K562 (cell line): ENCODE measurements around the gene LMAN1L. TPM values are rescaled to one million over a fixed set of nuclear protein-coding genes. Genes with fewer than 3 reads are reported as not detected.

ENCODE experiments used
- ATAC-seq: fragments of 200-7000 bp; cut with Tn5 transposase; 3 replicates; pipeline ENCODE4 v1.9.1; 2020; ENCODE audit warnings: moderate library complexity
- BruUV-seq: library from RNA; stranded (reverse); fragments of 400-500 nt; replicated peaks from 2 replicates; lab custom pipeline; 2021; lab: Mats Ljungman, UMichigan
- CTCF ChIA-PET: fragments of 300-600 bp; formaldehyde crosslinking; extraction: SDS; loops from one replicate; lab custom pipeline; 2021; ENCODE audit warnings: low intra/inter-chr PET ratio; lab: Yijun Ruan, JAX
- POLR2A ChIA-PET: fragments of 300-600, 350-650 bp; sonication (Branson Sonifier 250); formaldehyde crosslinking; extraction: SDS; loops from one replicate; lab custom pipeline; 2021; ENCODE audit warnings: antibody characterized with exemption, inconsistent platforms; lab: Yijun Ruan, JAX
- DNase-seq, 4 experiments: peaks; one replicate each; pipeline versions ENCODE4 v3.0.0 to v3.0.0-alpha.2; 2011 to 2018; ENCODE audit warnings: low spot score in 3 of 4, mixed read lengths in 3 of 4; ENCODE audit errors: extremely low read depth in 1 of 4
- FAIRE-seq: peaks from 2 replicates; lab custom pipeline; 2011; peaks lifted over from hg19 to GRCh38; lab: Jason Lieb, UNC
- H2AFZ ChIP-seq: 2 replicates; pipeline ENCODE4 v1.6.0; 2011; ENCODE audit warnings: low read depth, low read length, control low read depth, inconsistent platforms
- H3K27ac ChIP-seq: fragments of 200-600 bp; 3 replicates; pipeline ENCODE4 v1.8.0; 2011; ENCODE audit warnings: low read depth, mild to moderate bottlenecking, control low read depth, inconsistent platforms, low read length, moderate library complexity, mixed read lengths; ENCODE audit errors: extremely low read depth
- H3K27me3 ChIP-seq, 2 experiments: fragments of 300-600 bp in 1 of 2; 2 replicates in 1 of 2; 3 replicates in 1 of 2; pipeline versions ENCODE4 v1.6.0 to v1.8.0; 2011; ENCODE audit warnings: inconsistent platforms in 2 of 2, low read length in 2 of 2, mild to moderate bottlenecking in 1 of 2, mixed read lengths in 1 of 2, moderate library complexity in 1 of 2; ENCODE audit not compliant: control insufficient read depth in 2 of 2, insufficient read depth in 2 of 2
- H3K36me3 ChIP-seq: fragments of 300-600 bp; 3 replicates; pipeline ENCODE4 v1.8.0; 2011; ENCODE audit warnings: mild to moderate bottlenecking, low read length, inconsistent platforms; ENCODE audit not compliant: control insufficient read depth, insufficient read depth
- H3K4me1 ChIP-seq, 2 experiments: fragments of 200-600 bp in 1 of 2; replicated peaks in 1 of 2; 2 replicates in 1 of 2; 3 replicates in 1 of 2; pipeline versions ENCODE4 v1.5.1 to v1.8.0; 2011; ENCODE audit warnings: inconsistent platforms in 2 of 2, low read length in 2 of 2, mild to moderate bottlenecking in 1 of 2, mixed read lengths in 1 of 2, moderate library complexity in 1 of 2; ENCODE audit not compliant: control insufficient read depth in 2 of 2, insufficient read depth in 2 of 2
- H3K4me2 ChIP-seq: 2 replicates; pipeline ENCODE4 v1.6.1; 2011; ENCODE audit warnings: low read length, control low read depth, inconsistent platforms, mixed read lengths; ENCODE audit not compliant: insufficient read depth
- H3K4me3 ChIP-seq: fragments of 200-600 bp; sonication (generic), shearing (Covaris generic); 2 replicates; pipeline ENCODE4 v1.5.1; 2016; ENCODE audit warnings: control low read depth, inconsistent platforms
- H3K79me2 ChIP-seq: fragments of 200-600 bp; 3 replicates; pipeline ENCODE4 v1.8.0; 2011; ENCODE audit warnings: low read length, inconsistent platforms; ENCODE audit not compliant: control insufficient read depth, insufficient read depth
- H3K9ac ChIP-seq, 2 experiments: 2 replicates each; pipeline versions ENCODE4 v1.6.0 to v1.6.1; 2011; ENCODE audit warnings: low read depth in 2 of 2, low read length in 2 of 2, control low read depth in 1 of 2, inconsistent platforms in 1 of 2, mild to moderate bottlenecking in 1 of 2, mixed read lengths in 1 of 2; ENCODE audit not compliant: insufficient read depth in 1 of 2
- H3K9me1 ChIP-seq: one replicate; pipeline ENCODE4 v1.6.0; 2011; ENCODE audit warnings: inconsistent platforms, mild to moderate bottlenecking, low read length, moderate library complexity; ENCODE audit not compliant: control insufficient read depth, insufficient read depth
- H3K9me3 ChIP-seq: replicated peaks from 2 replicates; pipeline ENCODE4 v1.5.1; 2011; ENCODE audit warnings: low read depth, low read length, inconsistent platforms; ENCODE audit not compliant: control insufficient read depth, insufficient read depth
- H4K20me1 ChIP-seq: replicated peaks from 2 replicates; pipeline ENCODE4 v1.6.1; 2011; ENCODE audit warnings: low read length, inconsistent platforms, mixed read lengths; ENCODE audit not compliant: control insufficient read depth, insufficient read depth
- TFE3 ChIP-seq: fragments of 450-650 bp; formaldehyde crosslinking; IDR thresholded peaks from 2 replicates; pipeline ENCODE4 v1.4.0; 2020; ENCODE audit warnings: mild to moderate bottlenecking, mixed read lengths
- ZNF197 ChIP-seq: fragments of 200-800 bp; sonication (Bioruptor generic); IDR thresholded peaks from 2 replicates; pipeline ENCODE4 v1.6.1; 2016; ENCODE audit warnings: low read depth, missing genetic modification characterization, missing compliant biosample characterization
- WGBS: fragments of 100-300 bp; shearing (Covaris generic); methylation state at CpG from one replicate; pipeline ENCODE4 v1.1.6; 2016; ENCODE audit warnings: low coverage, mixed read lengths; ENCODE audit not compliant: insufficient coverage; ENCODE audit errors: missing lambda C conversion rate; 5-methylcytosine and 5-hydroxymethylcytosine counted together
- in situ Hi-C: fragments of 300-500 bp; cut with MboI; formaldehyde crosslinking; loops from 4 replicates; pipeline ENCODE4 v1.15.0; 2018; ENCODE audit warnings: inconsistent platforms, mixed read lengths
- intact Hi-C: fragments of 100-400 bp; cut with micrococcal nuclease; formaldehyde crosslinking; loops from 2 replicates; pipeline ENCODE4 v1.14.2; 2022
- polyA plus RNA-seq, 8 experiments: library from polyadenylated mRNA; depleted of rRNA in 4 of 8; stranded (reverse) in 5 of 8; unstranded in 3 of 8; fragments of >200 nt; fragmentation: Nextera tagmentation in 2 of 8; fragmentation: Illumina TruSeq in 1 of 8; extraction: Ambion mirVana in 2 of 8; extraction: Trizol in 1 of 8; gene quantifications; 2 replicates each; pipeline versions ENCODE4 v1.2.1 to v1.2.3, GENCODE V29; 2011 to 2014; ENCODE audit warnings: inconsistent platforms in 1 of 8, missing spikeins in 1 of 8
- total RNA-seq, 7 experiments: library from RNA; depleted of rRNA in 6 of 7; stranded (reverse); fragments of >200 nt in 6 of 7; fragmentation: Illumina TruSeq in 2 of 7; extraction: Trizol in 2 of 7; gene quantifications; 2 replicates each; pipeline versions ENCODE4 v1.2.1 to v1.2.3, GENCODE V29; 2011 to 2021; ENCODE audit warnings: low replicate concordance in 1 of 7

LMAN1L gene
- total and polyA plus RNA-seq, 9 of the 15 experiments (the other 6 are each of a cell fraction or from before 2014, with no cell fraction given) = not detected

GRCh38 chr15:74829991-74830390, 17.4 kb downstream of the LMAN1L start:
- no peak for FAIRE-seq
- in situ Hi-C loops = no loop called here
- no TSS peak for BruUV-seq

More at GRCh38 chr15:74829991-74830390, 17.4 kb downstream of the LMAN1L start:
- 5% methylated on average over 5 of the region's 6 CpGs for WGBS
- H3K36me3 ChIP-seq = no peaks in the 10 kb centered on the region
- DNase-seq = no peak
- H2AFZ ChIP-seq = no peak overlapping the region
- ChIA-PET CTCF (no interaction called here), POLR2A (interaction anchor here (0.9 kb wide), 1 partner anchor 14 kb away, joined by 4 read pairs; no protein-coding TSS in a partner anchor)
- H3K9ac ChIP-seq = no peak overlapping the region
- H3K4me3 ChIP-seq = no peak overlapping the region
- no peak for ATAC-seq
- H3K27ac ChIP-seq = no peak overlapping the region
- no peak for TF ChIP-seq ZNF197 (CRISPR knock-in tag)
- peak; percentile 47 for TF ChIP-seq TFE3 (CRISPR knock-in tag)
- no peaks in the 10 kb centered on the region for H3K9me1 ChIP-seq
- H3K27me3 ChIP-seq = peaks cover 18 to 45% of the 10 kb centered on the region in 2 experiments; a peak in 4 of 5 replicates
- H4K20me1 ChIP-seq = peaks cover 13% of the 10 kb centered on the region; the same call in 1 of the 2 replicates
- no peaks in the 10 kb centered on the region for H3K9me3 ChIP-seq
- H3K79me2 ChIP-seq = no peaks in the 10 kb centered on the region
- no peak overlapping the region for H3K4me2 ChIP-seq
- H3K4me1 ChIP-seq = peaks cover 0 to 17% of the 10 kb centered on the region in 2 experiments; a peak in 2 of 5 replicates
- intact Hi-C loops = no loop called here
